HG03460 (cell line): ENCODE measurements around the gene NRIP1.

ENCODE experiments used
- ATAC-seq: cut with Tn5 transposase; IDR thresholded peaks from one replicate; pipeline ENCODE4 v1.9.1; 2021; ENCODE audit not compliant: unreplicated experiment

The NRIP1 gene

GRCh38 chr21:15064576-15065391 lies at the start of gene NRIP1:
TSS of gene NRIP1 (minus strand) at chr21:15065000. CDS start at chr21:14968192, 96,808 bp downstream.
- ATAC-seq: peak; percentile 65

GRCh38 chr21:15112858-15113257 lies 48.1 kb upstream of the NRIP1 start:
- ATAC-seq: no peak

GRCh38 chr21:15108801-15109200 lies 44.0 kb upstream of the NRIP1 start:
- no peak for ATAC-seq

- no peak for ATAC-seq
Measured at GRCh38 chr21:15104470-15104869, 39.7 kb upstream of the NRIP1 start.

- no peak for ATAC-seq
Measured at GRCh38 chr21:15098908-15099307, 34.1 kb upstream of the NRIP1 start.

- no peak for ATAC-seq
Measured at GRCh38 chr21:15098181-15098580, 33.4 kb upstream of the NRIP1 start.

GRCh38 chr21:15097580-15097979 lies 32.8 kb upstream of the NRIP1 start:
- no peak for ATAC-seq

- no peak for ATAC-seq
Measured at GRCh38 chr21:15096146-15096545, 31.3 kb upstream of the NRIP1 start.

- no peak for ATAC-seq
Measured at GRCh38 chr21:15095326-15095725, 30.5 kb upstream of the NRIP1 start.

GRCh38 chr21:15094706-15095105 lies 29.9 kb upstream of the NRIP1 start:
- ATAC-seq: no peak

GRCh38 chr21:15093216-15093615 lies 28.4 kb upstream of the NRIP1 start:
- no peak for ATAC-seq

GRCh38 chr21:15092745-15093144 lies 27.9 kb upstream of the NRIP1 start:
- ATAC-seq: no peak

GRCh38 chr21:15090390-15090789 lies 25.6 kb upstream of the NRIP1 start:
- ATAC-seq: no peak

- ATAC-seq: no peak
Measured at GRCh38 chr21:15088488-15088887, 23.7 kb upstream of the NRIP1 start.

- no peak for ATAC-seq
Measured at GRCh38 chr21:15084668-15085067, 19.9 kb upstream of the NRIP1 start.

GRCh38 chr21:15080526-15080925 lies 15.7 kb upstream of the NRIP1 start:
- no peak for ATAC-seq

GRCh38 chr21:15079269-15079668 lies 14.5 kb upstream of the NRIP1 start:
- ATAC-seq: no peak

GRCh38 chr21:15078180-15078579 lies 13.4 kb upstream of the NRIP1 start:
- no peak for ATAC-seq

- ATAC-seq: no peak
Measured at GRCh38 chr21:15077529-15078145, 12.8 kb upstream of the NRIP1 start.

GRCh38 chr21:15076730-15077129 lies 11.9 kb upstream of the NRIP1 start:
- ATAC-seq: no peak

- ATAC-seq: no peak
Measured at GRCh38 chr21:15071009-15071408, 6.2 kb upstream of the NRIP1 start.

GRCh38 chr21:15066123-15066575 lies 1.3 kb upstream of the NRIP1 start:
- ATAC-seq: no peak
